Heart right ventricle (tissue), 16 donors: ENCODE data around the gene RASGRP4. TPM values are rescaled to one million over a fixed set of nuclear protein-coding genes. Genes with fewer than 3 reads are reported as not detected.

Source experiments
- ATAC-seq, 8 donors: fragments of 200-7000 bp; cut with Tn5 transposase; one replicate each; pipeline ENCODE4 v1.9.1; 2020; ENCODE audit warnings: mild to moderate bottlenecking in 8 of 8, moderate library complexity in 8 of 8, moderate number of reproducible peaks in 1 of 8
- DNase-seq, 2 donors: peaks; one replicate each; pipeline ENCODE4 v3.0.0-alpha.2; 2020
- H3K27ac ChIP-seq, 10 donors: fragments of 200-600 bp; sonication (generic) in 2 of 10; one replicate each; pipeline versions ENCODE4 v1.5.0 to v1.8.0; 2020 to 2022; ENCODE audit warnings: mild to moderate bottlenecking in 3 of 10
- H3K27me3 ChIP-seq, 7 donors: fragments of 200-600 bp; one replicate each; pipeline ENCODE4 v1.8.0; 2021 to 2022; ENCODE audit warnings: mild to moderate bottlenecking in 2 of 7
- H3K36me3 ChIP-seq, 9 donors: fragments of 200-600 bp; sonication (generic) in 1 of 9; one replicate each; pipeline versions ENCODE4 v1.5.0 to v1.8.0; 2020 to 2022; ENCODE audit warnings: mild to moderate bottlenecking in 2 of 9
- H3K4me1 ChIP-seq, 9 donors: fragments of 200-600 bp; sonication (generic) in 1 of 9; one replicate each; pipeline versions ENCODE4 v1.5.0 to v1.8.0; 2020 to 2022; ENCODE audit warnings: mild to moderate bottlenecking in 4 of 9
- H3K4me3 ChIP-seq, 10 donors: fragments of 200-600 bp; sonication (generic) in 2 of 10; one replicate each; pipeline versions ENCODE4 v1.5.0 to v1.8.0; 2020 to 2022; ENCODE audit warnings: mild to moderate bottlenecking in 7 of 10, moderate library complexity in 2 of 10
- H3K9me3 ChIP-seq, 11 donors: fragments of 200-600 bp in 10 of 11; sonication (generic) in 2 of 11; one replicate each; pipeline versions ENCODE4 v1.5.0 to v1.8.0; 2013 to 2022; ENCODE audit warnings: mild to moderate bottlenecking in 2 of 11, control low read depth in 1 of 11, moderate library complexity in 1 of 11
- CTCF ChIP-seq, 9 donors: fragments of 200-600 bp; sonication (generic) in 2 of 9; IDR thresholded peaks; one replicate each; pipeline versions ENCODE4 v1.5.0 to v1.8.0; 2021 to 2022; ENCODE audit warnings: antibody characterized with exemption in 9 of 9, mild to moderate bottlenecking in 5 of 9, moderate library complexity in 1 of 9
- WGBS, 2 donors: extraction: QIAGEN DNeasy Blood & Tissue Kit; methylation state at CpG; one replicate each; pipeline ENCODE4 v1.1.7; 2013; ENCODE audit warnings: inconsistent platforms in 1 of 2; 5-methylcytosine and 5-hydroxymethylcytosine counted together
- intact Hi-C, 10 donors: fragments of 100-400 bp; cut with DNase I; formaldehyde crosslinking; loops; one replicate each; pipeline versions ENCODE4 v1.11.1 to v1.14.2; 2022
- polyA plus RNA-seq, 2 donors: library from polyadenylated mRNA; stranded (reverse); fragments of 200-250 nt; gene quantifications; one replicate each; pipeline ENCODE4 v1.2.3, GENCODE V29; 2013
- total RNA-seq, 10 donors: library from RNA; stranded (reverse); fragmentation: NEBNext Ultra II Directional in 3 of 10; extraction: Animal tissue kit (Norgen Biotek cat#: 25700) in 3 of 10; gene quantifications; one replicate each; pipeline versions ENCODE4 v1.2.1 to v1.2.4, GENCODE V29; 2021 to 2023
- donor health status: Arrhythmogenic right ventricular cardiomyopathy.
- donor health status: ischemic (EF 13 %, LVEDD 7.1; RV severe dilation, severe dysfunction).
- donor health status: healthy with polysubstance abuse.
- donor health status: DM: no; HTN: yes; CAD: no.
- donor health status: DM: no; HTN: no; CAD: no.
- donor health status: ischemic (EF 25% LVEDD 6.9; RV normal size, moderate dysfunction).
- donor health status: ischemic (EF 25% LVEDD 5.7; RV mildly dilated, moderate dysfunction).
- donor health status: healthy.
- donor health status: DM: yes; HTN: yes; CAD: no.
- donor health status: Ischemic cardiomyopathy.
- donor health status: ischemic (EF 35%, LVEDD 5.7; RV mildly dilated, moderate dysfunction).
- donor health status: nonischemic (EF 11% LVEDD 7.7; RV severe dilation, severe dysfunction).
- donor health status: DM: yes; HTN: yes; CAD: no.
- donor health status: PGD.
- donor health status: ischemic (EF 29% LVEDD 5.4; RV normal size, mild dysfunction).
- donor health status: nonischemic (EF 23%, LVEDD 6.1; RV moderate dilation, normal function).

The RASGRP4 gene
- total and polyA plus RNA-seq, 12 donors, result 0.42 to 3.5 (median 0.91) TPM

DNA sequence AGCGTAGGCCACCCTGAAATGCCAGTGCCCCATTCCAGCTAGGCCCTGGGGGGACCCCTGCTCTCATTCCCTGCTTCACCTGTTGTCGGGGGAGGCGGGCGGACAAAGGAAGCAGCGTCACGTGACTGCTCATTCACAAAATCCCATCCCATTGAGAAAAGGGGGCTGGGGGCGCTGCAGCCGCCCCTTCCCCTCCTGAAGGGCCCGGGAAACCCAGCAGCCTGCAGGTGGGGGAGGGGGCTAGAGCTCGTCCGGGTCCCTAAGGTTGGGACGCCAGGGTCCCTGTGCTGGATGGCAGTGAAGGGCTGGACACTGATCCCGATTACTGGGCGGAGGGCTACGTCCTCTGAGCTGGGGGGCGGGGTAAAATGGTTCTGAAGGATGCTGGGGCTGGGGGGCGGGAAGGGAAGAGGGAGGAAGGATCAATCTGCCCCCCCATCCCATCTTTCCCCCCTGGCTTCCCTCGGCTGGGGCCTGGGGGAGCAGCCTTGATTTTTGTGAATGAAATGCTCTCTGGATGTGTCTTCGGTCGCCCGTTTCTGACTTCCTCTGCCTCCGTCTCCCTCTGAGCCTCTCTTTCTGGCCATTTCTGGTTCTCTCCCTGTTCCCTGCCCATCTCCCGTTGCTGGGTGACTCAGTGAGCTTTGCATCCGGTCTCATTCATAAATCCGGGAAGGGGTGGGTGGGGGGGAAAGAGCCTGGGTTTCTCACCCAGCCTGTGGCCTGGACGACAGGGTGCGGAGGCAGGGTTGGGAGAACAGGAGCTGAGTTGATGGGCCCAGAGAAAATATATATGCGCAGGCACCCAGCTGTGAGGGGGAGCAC, 36.7 kb downstream of the RASGRP4 start:
- ATAC-seq, result no peak
- Histone ChIP-seq H3K4me3 (peak overlapping the region in 9 of 10 donors; percentile 33 to 64 (median 57)), H3K27me3 (peaks cover 0 to 81% (median 8%) of the 10 kb centered on the region in 7 donors), H3K36me3 (peaks cover 0 to 22% (median under 1%) of the 10 kb centered on the region in 9 donors), H3K27ac (peak overlapping the region in 7 of 10 donors; percentile 22 to 87 (median 52)), H3K4me1 (peaks cover 15 to 52% (median 33%) of the 10 kb centered on the region in 9 donors), H3K9me3 (no peaks in the 10 kb centered on the region)
- intact Hi-C loops, result no loop called here
- DNase-seq, result no peak
- 4 to 8% methylated on average over 26 to 28 of the region's 28 CpGs for WGBS, 2 donors
- no peak for TF ChIP-seq CTCF (IDR thresholded peaks at IDR 0.05)

- 1% methylated on average over 38 to 41 of the region's 46 CpGs for WGBS, 2 donors
- ATAC-seq (peak in 5 of 8 donors; percentile 8 to 28 (median 15)), DNase-seq (peak in 1 of 2 donors; percentile 23)
- Histone ChIP-seq H3K4me1 (peaks cover 15 to 51% (median 33%) of the 10 kb centered on the region in 9 donors), H3K4me3 (peak within 1 kb of the TSS; percentile 33 to 64 (median 54)), H3K36me3 (peaks cover 0 to 30% (median 8%) of the 10 kb centered on the region in 9 donors), H3K9me3 (no peaks in the 10 kb centered on the region), H3K27me3 (peaks cover 0 to 73% (median 0%) of the 10 kb centered on the region in 7 donors), H3K27ac (peak within 1 kb of the TSS in 7 of 10 donors; percentile 22 to 87 (median 52))
- intact Hi-C loops, result no loop called here
- no peak for TF ChIP-seq CTCF (IDR thresholded peaks at IDR 0.05)
Measured at GRCh38 chr19:38388349-38389100, 37.5 kb downstream of the RASGRP4 start, which contains the start of gene SPRED3. SPRED3 (plus strand) TSS chr19:38388697; CDS start chr19:38390303, 1,606 bp downstream.

DNA sequence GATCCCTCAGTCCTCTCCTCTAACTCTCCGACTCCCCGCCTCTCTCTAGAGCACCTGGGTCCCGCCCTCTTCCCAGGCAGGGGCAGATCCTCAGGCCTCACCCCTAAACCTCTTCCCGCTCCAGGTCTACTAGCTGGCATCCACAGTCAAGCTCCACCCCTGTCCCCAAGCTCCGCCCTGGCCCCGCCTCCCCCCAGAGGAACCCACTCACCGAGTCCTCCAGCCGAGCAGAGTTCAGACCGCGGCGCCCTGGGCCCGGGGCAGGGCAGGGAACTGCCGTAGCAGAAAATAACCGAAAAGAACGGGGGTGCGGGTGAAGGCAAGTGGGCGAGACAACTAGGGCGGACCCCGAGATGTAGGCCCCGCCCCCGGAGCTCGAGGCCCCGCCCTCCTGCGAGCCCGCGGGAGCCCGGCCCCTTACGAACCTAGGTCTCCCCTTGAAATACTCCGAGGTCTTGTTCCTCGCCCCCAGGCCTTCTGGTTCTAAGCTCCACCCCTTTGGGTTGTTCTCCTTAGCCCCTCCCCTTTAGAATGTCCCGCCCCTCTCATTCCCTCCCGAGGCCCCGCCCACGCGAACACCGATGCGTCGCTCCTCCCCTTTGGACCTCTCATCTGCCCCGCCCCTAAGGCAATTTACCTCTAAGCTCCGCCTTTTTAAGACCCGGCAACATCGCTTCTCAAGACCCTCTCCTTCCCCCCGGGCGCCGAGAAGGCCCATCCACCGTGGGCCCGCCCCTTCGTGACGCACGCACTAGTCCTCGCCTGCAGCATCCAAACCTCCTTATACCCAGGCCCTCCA, 38.3 kb downstream of the RASGRP4 start, which contains the start of gene GGN:
Gene GGN, minus strand, starts transcription at position 485 of the 799 bp plus-strand sequence. CDS start 773 bp downstream, outside the sequence.
- Histone ChIP-seq H3K27me3 (peaks cover 0 to 65% (median 0%) of the 10 kb centered on the region in 7 donors), H3K4me1 (peaks cover 15 to 50% (median 33%) of the 10 kb centered on the region in 9 donors), H3K27ac (peak within 1 kb of the TSS in 6 of 10 donors; percentile 22 to 87 (median 55)), H3K4me3 (peak within 1 kb of the TSS; percentile 33 to 64 (median 54)), H3K9me3 (no peaks in the 10 kb centered on the region), H3K36me3 (peaks cover 0 to 38% (median 16%) of the 10 kb centered on the region in 9 donors)
- ATAC-seq (peak; percentile 59 to 79 (median 74)), DNase-seq (peak; percentile 75 to 77)
- intact Hi-C loops, result no loop called here
- no peak for TF ChIP-seq CTCF (IDR thresholded peaks at IDR 0.05)
- WGBS, 2 donors, result 1 to 2% methylated on average over 49 to 51 of the region's 51 CpGs
